HepG2 (cell line): ENCODE results near the gene NUDT8.
"Not testable (repeated sequence)": the region's sequence is repeated elsewhere in the genome, so short reads cannot be mapped to it uniquely, and the experiment has no call there.

Experiments used
- ARID2 ChIP-seq: sonication (generic); formaldehyde crosslinking; IDR thresholded peaks from 2 replicates; pipeline ENCODE4 v1.8.1; 2022; ENCODE audit warnings: mild to moderate bottlenecking, missing genetic modification reagents, borderline replicate concordance
- CBX1 ChIP-seq: IDR thresholded peaks from one replicate; pipeline ENCODE4 v1.6.1; 2016; ENCODE audit warnings: antibody characterized with exemption, low read depth
- KDM5A ChIP-seq: fragments of 200-600 bp; sonication (generic); IDR thresholded peaks from 2 replicates; pipeline ENCODE4 v1.7.0; 2018; ENCODE audit warnings: antibody characterized with exemption, mild to moderate bottlenecking, low read length, borderline replicate concordance
- YY1 ChIP-seq: IDR thresholded peaks from 2 replicates; pipeline ENCODE4 v1.6.1; 2011; ENCODE audit warnings: low read length, low read depth, moderate library complexity, mild to moderate bottlenecking; ENCODE audit not compliant: insufficient read depth, insufficient replicate concordance
- TF ChIP-seq, protein P1 (sequence below): IDR thresholded peaks from 2 replicates; pipeline ENCODE4 v1.6.1; 2012; ENCODE audit warnings: inconsistent platforms

DNA sequence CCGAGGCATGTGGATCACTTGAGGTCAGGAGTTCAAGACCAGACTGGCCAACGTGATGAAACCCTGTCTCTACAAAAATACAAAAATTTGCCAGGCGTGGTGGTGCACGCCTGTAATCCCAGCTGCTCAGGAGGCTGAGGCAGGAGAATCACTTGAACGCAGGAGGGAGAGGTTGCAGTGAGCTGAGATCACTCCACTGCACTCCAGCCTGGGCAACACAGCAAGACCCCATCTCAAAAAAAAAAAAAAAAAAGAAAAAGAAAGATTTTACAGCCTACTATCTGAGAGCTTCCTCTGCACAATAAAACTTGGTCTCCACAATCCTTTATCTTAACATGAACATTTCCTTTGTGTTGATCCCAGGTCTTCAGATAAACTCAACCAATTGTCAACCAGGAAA, 31.0 kb upstream of the NUDT8 start:
- TF ChIP-seq, protein P1, sequence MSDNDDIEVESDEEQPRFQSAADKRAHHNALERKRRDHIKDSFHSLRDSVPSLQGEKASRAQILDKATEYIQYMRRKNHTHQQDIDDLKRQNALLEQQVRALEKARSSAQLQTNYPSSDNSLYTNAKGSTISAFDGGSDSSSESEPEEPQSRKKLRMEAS, result not testable (repeated sequence)
- TF ChIP-seq ARID2 (CRISPR knock-in tag); CBX1; KDM5A; YY1: not testable (repeated sequence)
